Panc1 (cell line): ENCODE data around the gene NUTF2. TPM values are rescaled to one million over a fixed set of nuclear protein-coding genes. Genes with fewer than 3 reads are reported as not detected.

Experiments used
- ATAC-seq: fragments of 200-7000 bp; cut with Tn5 transposase; 2 replicates; pipeline ENCODE4 v1.9.1; 2020; ENCODE audit warnings: mild to moderate bottlenecking, moderate library complexity
- Bru-seq: library from RNA; stranded (reverse); fragments of 400-500 nt; gene quantifications from one replicate; lab custom pipeline; 2021; lab: Mats Ljungman, UMichigan
- BruChase-seq, 2 experiments: library from RNA; stranded (reverse); fragments of 400-500 nt; gene quantifications; one replicate each; lab custom pipeline; 2021; lab: Mats Ljungman, UMichigan
- BruUV-seq: library from RNA; stranded (reverse); fragments of 400-500 nt; replicated peaks from 2 replicates; lab custom pipeline; 2021; lab: Mats Ljungman, UMichigan
- CTCF ChIA-PET: fragments of 300-600 bp; sonication (Branson Sonifier 250); formaldehyde crosslinking; loops from one replicate; lab custom pipeline; 2022; ENCODE audit warnings: antibody characterized with exemption; lab: Charles Lee
- POLR2A ChIA-PET: fragments of 300-600 bp; sonication (Branson Sonifier 250); formaldehyde crosslinking; loops from one replicate; lab custom pipeline; 2022; ENCODE audit warnings: antibody characterized with exemption; lab: Charles Lee
- DNase-seq: peaks from one replicate; pipeline ENCODE4 v3.0.0-alpha.2; 2010; ENCODE audit warnings: low read depth, low spot score
- H3K27ac ChIP-seq: 2 replicates; pipeline ENCODE4 v1.5.1; 2011; ENCODE audit warnings: mild to moderate bottlenecking, low read length, inconsistent platforms
- H3K27me3 ChIP-seq: fragments of 200-500 bp; sonication (Bioruptor generic); 2 replicates; pipeline ENCODE4 v1.6.0; 2014; ENCODE audit warnings: low read length, inconsistent platforms; ENCODE audit not compliant: control insufficient read depth, insufficient read depth
- H3K36me3 ChIP-seq: fragments of 200-500 bp; sonication (Bioruptor generic); 2 replicates; pipeline ENCODE4 v1.5.1; 2014; ENCODE audit warnings: inconsistent platforms, mild to moderate bottlenecking, low read length, moderate library complexity; ENCODE audit not compliant: control insufficient read depth, insufficient read depth
- H3K4me1 ChIP-seq: 2 replicates; pipeline ENCODE4 v1.5.1; 2011; ENCODE audit warnings: inconsistent platforms, mild to moderate bottlenecking, low read length, moderate library complexity; ENCODE audit not compliant: control insufficient read depth, insufficient read depth
- H3K4me3 ChIP-seq, 2 experiments: 2 replicates each; pipeline ENCODE4 v1.5.1; 2011 to 2012; ENCODE audit warnings: low read depth in 2 of 2, low read length in 2 of 2, mild to moderate bottlenecking in 2 of 2, inconsistent platforms in 1 of 2, moderate library complexity in 1 of 2
- H3K9me3 ChIP-seq: fragments of 200-500 bp; sonication (Bioruptor generic); 2 replicates; pipeline ENCODE4 v1.5.1; 2014; ENCODE audit warnings: low read depth, mild to moderate bottlenecking, inconsistent platforms, low read length, moderate library complexity; ENCODE audit not compliant: control insufficient read depth, insufficient read depth
- CTCF ChIP-seq: fragments of 450-650 bp; IDR thresholded peaks from 2 replicates; pipeline ENCODE4 v1.5.1; 2017; ENCODE audit warnings: mild to moderate bottlenecking
- POLR2AphosphoS5 ChIP-seq: IDR thresholded peaks from 2 replicates; pipeline ENCODE4 v1.6.1; 2012; ENCODE audit warnings: mild to moderate bottlenecking, low read depth, low read length, moderate library complexity
- REST ChIP-seq, 2 experiments: IDR thresholded peaks; 2 replicates each; pipeline ENCODE4 v1.6.1; 2011 to 2012; ENCODE audit warnings: low read depth in 2 of 2, control low read depth in 1 of 2, low read length in 1 of 2, mild to moderate bottlenecking in 1 of 2, moderate library complexity in 1 of 2; ENCODE audit not compliant: insufficient read depth in 1 of 2
- SIN3A ChIP-seq: IDR thresholded peaks from 2 replicates; pipeline ENCODE4 v1.6.1; 2012; ENCODE audit warnings: low read depth, mild to moderate bottlenecking, low read length, moderate library complexity, borderline replicate concordance; ENCODE audit not compliant: insufficient read depth
- TCF7L2 ChIP-seq: IDR thresholded peaks from 2 replicates; pipeline ENCODE4 v1.6.1; 2011; ENCODE audit warnings: mild to moderate bottlenecking, low read depth, low read length, inconsistent platforms
- in situ Hi-C: cut with HindIII; loops from 2 replicates; pipeline ENCODE4 v1.10.0; 2016; ENCODE audit warnings: low sequenced_read_pairs, low pct_unique_long_range_greater_than_20kb
- intact Hi-C: fragments of 100-400 bp; cut with micrococcal nuclease; formaldehyde crosslinking; loops from one replicate; pipeline ENCODE4 v1.10.0; 2022; ENCODE audit not compliant: unreplicated experiment
- long read RNA-seq: library from polyadenylated mRNA; unstranded; transcript quantifications from one replicate; pipeline ENCODE4 v2.0.0, GENCODE V29; 2021; ENCODE audit not compliant: unreplicated experiment
- polyA plus RNA-seq: library from polyadenylated mRNA; unstranded; fragments of >200 nt; gene quantifications from one replicate; pipeline ENCODE4 v1.2.1, GENCODE V29; 2012; ENCODE audit warnings: missing spikeins; ENCODE audit not compliant: insufficient read length
- total RNA-seq: library from RNA; stranded (reverse); gene quantifications from one replicate; pipeline ENCODE4 v1.2.1, GENCODE V29; 2021; ENCODE audit not compliant: unreplicated experiment

The NUTF2 gene
- total RNA-seq (119 TPM), Bru-seq, nascent RNA (percentile 76 among the genes with signal in this experiment), BruChase-seq, experiment 1, labeled RNA remaining after a 2-hour chase (percentile 75 among the genes with signal in this experiment), BruChase-seq, experiment 2, labeled RNA remaining after a 6-hour chase (percentile 82 among the genes with signal in this experiment)
- 166 TPM for polyA plus RNA-seq
- long read RNA-seq, transcript NUTF2-208 (1 exons, 2,608 nt): minor isoform, 10 of 98 reads
- long read RNA-seq, transcript NUTF2-206 (5 exons, 1,119 nt): minor isoform, 6 of 98 reads
- long read RNA-seq, transcript NUTF2-201 (5 exons, 2,321 nt): major isoform, 74 of 98 reads
- long read RNA-seq, partial matches to known transcripts: 2 of 98 reads
- long read RNA-seq, other reads (novel, unspliced or antisense): 4 of 98 reads

- ChIA-PET POLR2A (no interaction called here), CTCF (no interaction called here)
- in situ Hi-C loops: no loop called here
- TF ChIP-seq POLR2AphosphoS5: 0 out of 2 replicates have a peak, but pooled peaks have one; percentile 54
- no peak for TF ChIP-seq REST (IDR thresholded peaks at IDR 0.05; ENCODE audit: insufficient read depth in 1 of 2, low read depth in 2 of 2, low read length in 1 of 2)
- Histone ChIP-seq H3K9me3 (no peaks in the 10 kb centered on the region), H3K36me3 (no peaks in the 10 kb centered on the region; the same call in none of the 2 replicates), H3K4me3 (peak within 1 kb of the TSS; percentile 85 to 92), H3K4me1 (peaks cover 26% of the 10 kb centered on the region), H3K27ac (peak within 1 kb of the TSS; percentile 93), H3K27me3 (no peaks in the 10 kb centered on the region)
- intact Hi-C loops: no loop called here
- ATAC-seq (peak; percentile 85), DNase-seq (no peak)
- no TSS peak for BruUV-seq
These were observed at the start of gene NUTF2 for GRCh38 chr16:67846320-67847063. NUTF2 (plus strand) TSS chr16:67846933; CDS start chr16:67865131, 18,198 bp downstream.

GRCh38 chr16:67800338-67800926, 46.3 kb upstream of the NUTF2 start:
- POLR2A ChIA-PET: no interaction called here
- CTCF ChIA-PET: no interaction called here
- no peak overlapping the region for H3K4me3 ChIP-seq
- BruUV-seq: no TSS peak
- no peaks in the 10 kb centered on the region for H3K9me3 ChIP-seq
- in situ Hi-C loops: no loop called here
- no peak for TF ChIP-seq TCF7L2
- TF ChIP-seq SIN3A: no peak
- no peak for TF ChIP-seq CTCF
- no peak for TF ChIP-seq REST (IDR thresholded peaks at IDR 0.05; ENCODE audit: insufficient read depth in 1 of 2, low read depth in 2 of 2, low read length in 1 of 2)
- TF ChIP-seq POLR2AphosphoS5: no peak
- intact Hi-C loops: loop anchor here (10.0 kb wide), 1 partner anchor 126 kb away; no protein-coding TSS in a partner anchor
- H3K27ac ChIP-seq: no peak overlapping the region
- H3K4me1 ChIP-seq: peaks cover 6% of the 10 kb centered on the region
- no peaks in the 10 kb centered on the region for H3K27me3 ChIP-seq
- ATAC-seq: no peak
- no peaks in the 10 kb centered on the region for H3K36me3 ChIP-seq
- no peak for DNase-seq
